HG03196 (cell line): Measurements from ENCODE around the gene SSBP1.
A peak's percentile ranks its signal among the peaks of the same experiment; 100 is the strongest.
"Not testable (repeated sequence)": the region's sequence is repeated elsewhere in the genome, so short reads cannot be mapped to it uniquely, and the experiment has no call there.

Experiments used
- ATAC-seq: cut with Tn5 transposase; IDR thresholded peaks from one replicate; pipeline ENCODE4 v1.9.1; 2021; ENCODE audit not compliant: unreplicated experiment

Gene SSBP1, protein sequence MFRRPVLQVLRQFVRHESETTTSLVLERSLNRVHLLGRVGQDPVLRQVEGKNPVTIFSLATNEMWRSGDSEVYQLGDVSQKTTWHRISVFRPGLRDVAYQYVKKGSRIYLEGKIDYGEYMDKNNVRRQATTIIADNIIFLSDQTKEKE

DNA sequence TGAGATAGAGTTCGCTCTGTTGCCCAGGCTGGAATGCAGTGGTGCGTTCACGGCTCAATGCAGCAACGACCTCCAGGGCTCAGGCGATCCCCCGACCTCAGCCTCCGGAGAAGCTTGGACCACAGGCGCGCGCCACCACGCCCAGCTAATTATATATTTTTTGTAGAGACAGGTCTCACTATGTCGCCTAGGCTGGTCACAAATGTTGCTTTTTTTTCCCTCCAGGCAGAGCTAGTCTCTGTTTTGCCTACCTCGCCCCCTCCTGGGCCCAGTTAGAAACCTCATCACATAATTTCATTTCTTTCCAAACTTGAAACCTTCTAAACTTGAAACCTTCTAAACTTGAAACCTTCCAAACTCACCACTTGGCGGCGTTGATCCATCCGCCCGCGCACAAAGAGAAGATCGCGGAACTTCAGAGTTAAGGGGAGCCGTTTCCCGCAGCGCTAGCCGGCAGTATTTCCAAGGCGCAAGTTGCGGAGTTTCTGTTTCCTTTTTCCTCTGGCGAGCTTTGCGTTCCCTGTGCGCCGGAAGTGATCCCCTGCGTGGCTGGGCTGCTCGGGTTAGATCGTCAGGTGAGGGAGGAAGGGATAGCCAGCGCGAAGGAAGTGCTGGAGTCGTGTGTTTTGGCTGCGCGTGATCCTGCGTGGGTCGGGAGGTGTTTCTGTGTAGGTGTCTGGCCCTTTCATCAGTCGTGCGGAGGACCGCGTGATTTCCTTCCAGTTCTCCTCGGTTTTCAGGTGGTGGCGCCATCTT, at the start of gene SSBP1:
Gene SSBP1 (plus strand): TSS at position 523 of the 756 bp plus-strand sequence. CDS start 809 bp downstream, outside the sequence.
- ATAC-seq: peak; percentile 92

DNA sequence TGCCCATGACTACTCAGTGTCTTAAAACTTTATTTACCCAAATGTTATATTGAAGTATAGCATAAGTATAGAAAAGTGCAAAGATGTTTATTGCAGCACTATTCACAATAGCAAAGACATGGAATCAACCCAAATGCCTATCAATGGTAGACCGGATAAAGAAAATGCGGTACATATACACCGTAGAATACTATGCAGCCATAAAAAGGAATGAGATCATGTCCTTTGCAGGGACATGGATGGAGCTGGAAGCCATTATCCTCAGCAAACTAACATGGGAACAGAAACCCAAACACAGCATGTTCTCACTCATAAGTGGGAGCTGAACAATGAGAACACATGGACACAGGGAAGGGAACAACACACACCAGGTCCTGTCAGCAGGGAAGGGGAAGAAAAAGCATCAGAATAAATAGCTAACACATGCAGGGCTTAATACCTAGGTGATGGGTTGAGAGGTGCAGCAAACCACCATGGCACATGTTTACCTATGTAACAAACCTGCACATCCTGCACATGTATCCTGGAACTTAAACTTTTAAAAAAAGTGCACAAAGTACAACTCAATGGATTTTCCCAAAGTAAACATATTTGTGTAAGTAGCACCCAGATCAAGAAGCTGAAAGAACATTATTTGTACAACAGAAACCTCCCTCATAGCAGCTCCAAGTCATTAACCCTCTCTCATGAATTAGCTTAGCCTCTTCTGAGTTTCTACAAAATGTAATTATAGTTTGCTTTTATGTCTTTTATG, 48.9 kb upstream of the SSBP1 start:
- ATAC-seq: not testable (repeated sequence)

DNA sequence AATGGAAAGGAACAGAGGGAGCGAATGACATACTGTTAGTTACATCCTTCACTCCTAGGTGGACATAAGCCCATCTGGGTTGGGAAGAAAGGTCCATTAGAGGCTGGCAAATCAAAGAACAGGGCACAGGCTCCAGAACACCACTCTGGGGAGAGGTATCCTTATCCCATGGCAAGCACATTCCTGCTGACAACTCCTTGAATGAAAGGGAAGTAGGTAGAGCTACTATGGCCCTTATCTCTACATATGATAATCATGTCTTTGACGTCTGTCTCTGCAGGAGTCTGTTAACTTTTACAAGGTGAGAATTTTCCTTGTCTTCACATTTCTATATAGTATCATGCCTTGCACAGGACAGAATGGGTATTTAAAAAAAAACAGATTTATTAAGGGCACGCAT, 46.6 kb upstream of the SSBP1 start:
- no peak for ATAC-seq

DNA sequence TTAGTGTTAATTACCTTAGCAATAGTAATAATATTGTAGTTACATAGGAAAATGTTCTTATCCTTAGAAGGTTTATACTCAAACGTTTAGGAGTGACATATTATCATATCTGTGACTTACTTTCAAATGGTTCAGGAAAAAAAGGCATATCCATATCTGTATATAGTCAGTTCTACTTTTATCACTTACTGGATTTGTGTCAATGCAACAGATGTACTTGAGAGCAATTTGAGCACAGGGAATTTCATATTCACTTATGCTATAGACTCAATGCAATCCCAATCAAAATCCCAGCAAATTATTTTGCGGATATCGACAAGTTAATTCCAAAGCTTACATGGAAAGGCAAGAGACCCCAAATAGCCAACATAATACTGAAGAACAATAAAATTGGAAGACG, 46.2 kb upstream of the SSBP1 start:
- ATAC-seq: no peak

GRCh38 chr7:141693082-141693481, 45.1 kb upstream of the SSBP1 start:
- no peak for ATAC-seq

GRCh38 chr7:141695803-141696289, 42.3 kb upstream of the SSBP1 start:
- no peak for ATAC-seq

- ATAC-seq: no peak
Measured at GRCh38 chr7:141696348-141696747, 41.8 kb upstream of the SSBP1 start.

GRCh38 chr7:141697211-141697871, 40.8 kb upstream of the SSBP1 start:
- no peak for ATAC-seq

GRCh38 chr7:141698247-141699015, 39.7 kb upstream of the SSBP1 start:
- no peak for ATAC-seq

GRCh38 chr7:141699860-141700259, 38.3 kb upstream of the SSBP1 start:
- ATAC-seq: no peak

DNA sequence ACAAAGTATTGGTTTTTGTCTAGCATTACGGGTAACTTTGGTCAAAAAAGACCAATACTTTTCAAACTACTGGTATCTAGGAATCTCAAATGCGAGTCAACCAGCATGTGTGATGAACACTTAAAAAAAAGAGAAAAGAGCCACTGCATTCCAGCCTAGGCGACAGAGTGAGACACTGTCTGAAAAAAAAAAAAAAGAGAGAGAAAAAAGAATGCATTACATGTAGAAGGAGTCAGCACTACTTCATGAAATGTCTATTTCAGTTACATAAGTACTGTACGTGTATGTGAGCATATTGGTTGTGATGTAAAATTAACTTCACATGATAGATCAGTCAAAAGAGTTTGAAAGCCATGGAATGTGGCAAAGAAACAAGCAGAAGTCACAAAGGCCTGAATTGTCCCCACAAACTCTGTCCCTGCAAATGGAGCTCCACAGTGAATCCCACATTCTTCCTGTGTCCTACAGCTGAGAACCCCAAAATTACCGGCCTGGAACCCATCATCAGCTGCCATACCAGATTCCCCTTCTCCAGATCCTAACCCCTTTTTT, 37.8 kb upstream of the SSBP1 start:
- ATAC-seq: no peak

GRCh38 chr7:141700848-141701371, 37.2 kb upstream of the SSBP1 start:
- no peak for ATAC-seq

GRCh38 chr7:141701489-141702046, 36.6 kb upstream of the SSBP1 start:
- ATAC-seq: peak; percentile 82

- ATAC-seq: peak; percentile 65
Measured at GRCh38 chr7:141702047-141702567, 36.1 kb upstream of the SSBP1 start, which contains the start of gene DENND11. TSS of gene DENND11 (minus strand) at chr7:141702166. CDS start at chr7:141702153, 13 bp downstream.

GRCh38 chr7:141702892-141703291, 35.3 kb upstream of the SSBP1 start:
- no peak for ATAC-seq

GRCh38 chr7:141704112-141704511, 34.0 kb upstream of the SSBP1 start:
- no peak for ATAC-seq

- ATAC-seq: no peak
Measured at GRCh38 chr7:141704741-141705140, 33.4 kb upstream of the SSBP1 start.

DNA sequence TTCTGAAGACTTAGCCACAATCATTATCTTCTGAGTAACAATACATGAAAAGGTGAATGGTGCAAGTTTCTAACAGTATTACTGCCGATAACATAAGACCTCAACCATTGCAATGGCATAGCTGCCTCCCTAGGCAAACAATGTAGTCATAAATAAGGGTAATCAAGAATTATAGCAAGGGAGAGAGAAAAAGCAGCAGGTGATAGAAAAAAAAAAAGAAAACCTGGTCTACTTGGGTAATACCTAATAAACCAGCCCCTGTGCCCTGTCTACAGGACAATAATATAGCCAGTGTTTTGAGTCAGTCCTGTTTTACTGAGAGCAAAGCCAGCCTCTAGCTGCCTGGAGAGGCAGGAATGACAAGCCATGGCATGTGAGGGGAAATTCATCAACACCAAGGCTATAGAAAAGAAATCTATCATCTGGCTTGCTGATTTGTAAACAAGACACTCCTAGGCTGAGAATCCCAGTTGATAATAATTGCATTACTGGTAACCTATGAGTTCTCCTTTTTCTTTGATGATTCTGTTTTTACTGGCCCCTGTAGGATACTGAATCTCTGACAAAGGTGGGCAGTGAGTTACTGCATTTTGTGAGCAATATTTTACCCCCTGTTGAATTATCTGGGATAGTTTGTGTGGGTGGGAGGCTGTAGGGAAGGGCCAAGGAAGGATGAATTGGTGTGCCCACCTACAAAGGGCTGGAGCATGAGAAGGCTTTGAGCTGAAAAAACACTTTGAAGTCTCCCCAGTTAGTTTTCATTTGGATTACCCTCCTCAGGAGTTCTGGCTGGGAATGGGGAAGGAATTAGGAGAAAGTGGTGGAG, 31.7 kb upstream of the SSBP1 start:
- ATAC-seq: no peak
